NOMO-1 treated with dmso at 0.1 percent for 144 hours (cell line): ENCODE measurements around the gene ROPN1.
"Not testable (repeated sequence)": the region's sequence is repeated elsewhere in the genome, so short reads cannot be mapped to it uniquely, and the experiment has no call there.

Experiments
- DNase-seq: peaks from one replicate; lab custom pipeline; 2025; ENCODE audit not compliant: unreplicated experiment; lab: John Stamatoyannopoulos, UW

Gene ROPN1

GRCh38 chr3:123997543-123997942 lies 5.6 kb upstream of the ROPN1 start:
- no peak for DNase-seq

- DNase-seq, result no peak
These were observed 1.9 kb upstream of the ROPN1 start for GRCh38 chr3:123993818-123994217.

- DNase-seq, result no peak
These were observed 5.5 kb downstream of the ROPN1 start for GRCh38 chr3:123986427-123986826.

- no peak for DNase-seq
These were observed 7.0 kb downstream of the ROPN1 start for GRCh38 chr3:123984957-123985356.

DNA sequence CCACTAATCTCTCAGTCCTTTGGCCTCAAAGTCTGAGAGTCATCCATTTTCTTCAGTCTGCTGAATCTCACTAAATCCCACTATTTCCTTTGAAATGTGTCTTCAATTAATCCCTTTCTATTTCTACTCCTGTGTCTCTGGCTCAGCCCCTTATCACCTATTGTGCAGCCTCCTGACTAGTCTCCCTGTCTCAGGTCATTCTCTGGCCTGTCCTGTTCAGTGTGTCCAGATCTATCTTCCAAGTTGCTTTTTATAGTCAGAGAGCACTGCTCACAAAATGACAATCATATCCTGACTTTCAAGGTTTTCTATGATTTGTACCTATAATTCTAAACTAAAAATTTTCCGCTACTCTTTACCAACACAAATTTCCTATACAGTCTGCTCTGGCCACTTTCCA lies 7.6 kb downstream of the ROPN1 start:
- DNase-seq, result no peak

DNA sequence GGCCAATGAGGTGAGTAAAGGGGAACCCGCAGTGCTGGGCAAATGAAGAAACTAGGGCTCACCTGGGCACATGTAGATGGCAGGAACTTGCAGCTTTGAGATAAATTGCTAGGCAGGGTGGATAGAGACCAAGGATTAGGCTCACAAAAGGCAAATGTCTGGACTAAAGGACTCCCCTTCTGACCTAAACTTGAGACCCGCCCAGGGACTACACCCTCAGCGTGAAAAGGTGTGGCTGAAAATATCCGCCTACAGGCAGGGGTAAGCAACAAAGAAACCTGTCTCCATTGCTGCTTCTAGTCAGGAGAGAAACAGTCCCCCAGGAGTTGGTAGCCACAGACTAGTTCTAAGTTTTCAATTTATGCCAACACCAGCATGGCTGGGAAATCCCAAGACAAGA lies 10.6 kb downstream of the ROPN1 start:
- DNase-seq, result not testable (repeated sequence)

GRCh38 chr3:123980539-123980938 lies 11.4 kb downstream of the ROPN1 start:
- DNase-seq, result no peak

DNA sequence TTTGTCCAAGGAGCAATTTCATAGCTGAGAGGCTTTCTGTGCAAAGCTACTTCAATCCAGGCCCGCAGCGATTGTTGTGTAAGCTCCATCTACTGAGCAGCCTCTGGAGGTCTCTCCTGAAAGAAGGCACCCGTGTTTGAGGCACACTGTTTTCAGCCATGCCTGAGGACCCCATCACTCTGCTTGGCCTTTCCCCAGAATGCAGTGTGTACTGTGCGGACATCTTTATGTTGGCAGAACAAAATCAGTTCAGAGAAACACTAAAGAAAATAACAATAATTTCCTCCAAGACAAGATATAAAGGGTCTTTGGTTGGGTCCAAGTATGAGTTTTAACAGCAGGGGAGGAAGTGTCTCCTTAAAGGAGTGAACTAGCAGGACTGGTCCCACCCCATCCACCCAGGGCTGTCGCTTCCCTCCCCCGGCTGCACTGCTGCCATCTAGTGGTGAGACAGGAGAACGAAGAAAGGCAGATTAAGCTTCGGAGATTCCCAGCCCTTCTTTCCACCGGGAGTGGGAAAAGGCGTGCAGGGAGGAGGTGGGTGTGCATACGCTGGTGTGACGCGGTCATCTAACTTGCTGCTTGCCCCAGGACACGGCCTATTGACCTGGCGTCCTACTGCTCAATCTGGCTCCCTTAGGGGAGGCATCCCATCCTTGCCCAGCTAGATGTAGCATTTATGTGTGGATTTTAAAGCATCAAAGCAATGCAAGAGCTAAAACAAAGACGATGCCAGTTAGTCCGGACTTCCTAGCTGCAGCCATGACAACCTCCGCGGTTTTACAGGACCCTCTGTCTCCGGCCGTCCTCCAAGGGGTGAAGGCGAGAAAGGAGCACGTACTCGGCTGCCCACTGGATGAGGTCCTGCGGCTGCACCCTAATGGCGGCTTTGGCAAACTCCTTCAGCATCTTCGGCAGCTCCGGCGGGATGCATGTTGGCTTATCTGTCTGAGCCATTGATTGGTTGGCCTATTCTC lies 12.1 kb downstream of the ROPN1 start:
- DNase-seq, result peak; percentile 8

GRCh38 chr3:123976904-123977303 lies 15.0 kb downstream of the ROPN1 start:
- DNase-seq, result not testable (repeated sequence)

GRCh38 chr3:123976181-123976898 lies 15.6 kb downstream of the ROPN1 start:
- not testable (repeated sequence) for DNase-seq

DNA sequence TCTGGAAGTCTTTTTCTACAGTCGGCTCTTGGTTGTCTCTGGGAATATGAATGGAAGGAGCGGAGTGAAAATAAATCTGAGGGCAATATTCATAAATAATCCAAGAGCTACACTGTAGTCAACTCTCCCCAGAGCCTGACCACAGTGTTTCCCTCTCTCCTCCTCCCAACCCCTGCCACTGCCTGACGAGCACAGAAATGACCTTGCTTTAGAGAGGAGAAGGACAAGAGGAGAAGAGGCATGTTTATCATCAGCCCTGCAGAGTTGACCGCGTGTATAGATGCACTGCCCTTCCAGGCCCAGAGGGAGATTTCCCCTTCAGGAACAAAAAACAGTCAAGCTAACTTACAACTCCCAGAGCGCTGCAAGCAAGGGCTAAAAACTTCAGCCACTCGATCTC lies 16.9 kb downstream of the ROPN1 start:
- not testable (repeated sequence) for DNase-seq

GRCh38 chr3:123971406-123971805 lies 20.5 kb downstream of the ROPN1 start:
- DNase-seq, result no peak

DNA sequence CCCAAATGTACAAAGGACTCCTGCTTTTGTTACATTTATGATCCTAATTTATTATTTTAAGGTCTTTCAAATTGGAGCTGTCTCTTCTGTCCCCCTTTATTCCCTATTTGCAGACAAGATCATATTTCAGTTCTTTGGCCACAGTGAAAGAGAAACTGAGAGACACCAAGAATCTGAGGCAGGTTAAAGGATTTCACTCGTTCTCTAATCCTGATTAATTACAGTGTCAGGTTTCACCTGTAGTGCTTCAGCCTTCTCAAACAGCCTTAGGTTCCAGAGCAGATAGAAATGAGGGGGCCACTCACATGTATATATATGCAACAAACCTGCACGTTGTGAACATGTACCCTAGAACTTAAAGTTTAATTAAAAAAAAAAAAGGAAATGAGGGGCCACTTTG lies 24.7 kb downstream of the ROPN1 start:
- DNase-seq, result not testable (repeated sequence)

DNA sequence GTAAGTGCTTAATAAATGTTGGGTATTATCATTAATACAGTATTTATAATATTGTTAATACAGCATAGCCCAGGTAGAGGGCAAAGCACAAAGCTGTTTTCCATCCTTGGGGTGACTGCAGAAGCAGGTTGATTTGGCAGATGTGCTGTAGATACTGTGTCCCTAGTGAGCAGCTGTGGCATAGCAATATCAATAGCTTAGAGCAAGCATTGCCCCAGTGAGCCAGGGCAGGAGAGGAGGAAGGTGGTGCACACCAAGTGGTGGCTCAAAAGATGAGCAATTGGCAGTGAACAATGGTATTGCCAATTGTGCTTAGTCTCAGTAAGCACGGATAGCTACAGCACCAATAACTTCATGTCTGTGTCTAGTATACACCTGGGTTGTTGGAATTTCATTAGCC lies 25.1 kb downstream of the ROPN1 start:
- DNase-seq, result not testable (repeated sequence)

DNA sequence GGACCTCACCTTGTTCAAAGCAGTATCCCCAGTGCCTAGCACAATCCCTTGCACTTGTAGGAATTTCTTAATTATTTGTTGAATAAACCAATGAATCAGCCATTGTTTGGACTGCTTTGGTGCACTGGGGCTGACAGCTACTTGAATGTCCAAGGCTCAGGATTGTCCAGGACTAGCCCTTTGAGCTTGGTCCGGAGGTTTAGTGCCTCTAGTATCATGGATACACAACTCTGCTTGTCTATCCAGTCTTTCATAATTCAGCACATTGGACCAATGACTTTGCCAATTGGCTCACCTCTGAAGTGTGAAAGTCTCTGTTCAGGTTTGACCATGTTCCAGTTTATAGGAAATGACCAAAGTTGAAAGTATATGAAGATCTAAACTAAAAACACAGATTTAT lies 27.1 kb downstream of the ROPN1 start:
- DNase-seq, result not testable (repeated sequence)

DNA sequence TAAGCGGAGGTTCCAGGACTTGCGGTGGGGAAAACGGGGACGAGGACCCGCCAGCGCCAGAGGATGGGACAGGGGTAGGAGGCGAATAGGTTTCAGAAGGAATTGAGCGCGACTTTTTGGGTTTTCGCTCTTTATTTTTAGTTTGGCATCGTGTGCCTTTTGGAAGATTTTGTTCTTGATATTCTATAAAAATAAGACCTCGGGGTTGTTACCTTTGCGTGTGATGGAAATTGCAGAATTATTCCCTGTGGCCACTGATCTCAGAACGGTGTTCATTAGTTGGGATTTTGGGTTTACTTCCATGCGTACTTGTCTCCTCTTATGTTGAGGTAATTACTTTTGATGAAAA lies 30.4 kb downstream of the ROPN1 start:
- DNase-seq, result no peak

DNA sequence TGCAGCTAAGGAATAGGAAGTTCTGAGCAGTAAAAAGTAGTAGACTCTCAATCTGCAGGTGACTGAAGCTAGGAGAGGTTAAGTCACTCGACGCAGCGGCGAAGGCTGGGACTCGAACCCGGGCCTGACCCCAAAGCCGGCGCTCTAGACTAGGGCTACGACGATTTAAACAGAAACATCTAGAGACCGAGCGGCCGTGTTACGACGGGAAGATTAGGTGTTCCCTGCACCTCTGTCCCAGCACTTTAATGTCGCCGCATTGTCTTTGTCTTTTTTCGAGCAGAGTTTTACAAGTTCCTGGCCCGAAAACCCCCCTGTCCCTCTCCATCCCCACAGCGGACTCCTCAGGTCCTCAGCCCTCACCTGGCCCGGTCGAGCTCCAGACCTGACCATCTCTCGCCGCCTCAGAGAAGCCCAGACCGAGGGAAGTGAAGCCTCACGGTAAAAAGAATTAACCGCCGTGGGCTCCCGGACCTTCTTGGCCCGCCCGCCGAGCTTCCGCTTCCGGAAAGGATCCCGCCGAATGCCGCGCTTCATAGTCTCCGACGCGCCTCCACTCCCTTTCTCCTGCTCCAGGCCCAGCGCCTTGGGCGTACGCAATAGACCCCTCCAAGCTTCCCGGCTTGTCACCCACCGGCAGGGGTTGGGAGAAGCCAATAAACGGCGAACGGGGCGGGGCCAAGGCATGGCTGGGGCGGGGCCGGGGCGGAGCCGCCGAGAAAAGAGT lies 31.0 kb downstream of the ROPN1 start, which contains the start of gene CCDC14:
CCDC14 (minus strand) TSS at position 449 of the 727 bp plus-strand sequence; CDS start at position 393, 56 bp downstream.
- peak; percentile 93 for DNase-seq

DNA sequence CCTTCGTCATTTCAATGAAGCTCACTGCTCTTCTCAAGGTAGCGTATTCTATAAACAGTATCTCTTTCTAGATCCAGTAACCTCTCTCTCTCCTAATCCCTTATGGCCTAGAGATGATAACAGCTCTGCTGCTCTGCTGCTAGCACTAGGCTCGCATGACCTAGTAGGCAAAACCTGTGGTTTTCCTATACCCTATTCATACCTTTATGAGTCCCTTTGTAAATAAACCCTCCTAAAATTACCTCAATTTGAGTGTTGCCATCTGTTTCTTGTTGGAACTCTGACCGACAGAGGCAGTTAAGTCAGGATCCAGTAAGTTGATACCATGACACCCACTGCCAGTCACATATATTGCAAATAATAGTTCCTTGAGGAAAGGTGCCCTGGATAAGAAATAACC lies 38.2 kb downstream of the ROPN1 start:
- no peak for DNase-seq

- DNase-seq, result no peak
These were observed 38.9 kb downstream of the ROPN1 start for GRCh38 chr3:123952844-123953520.

DNA sequence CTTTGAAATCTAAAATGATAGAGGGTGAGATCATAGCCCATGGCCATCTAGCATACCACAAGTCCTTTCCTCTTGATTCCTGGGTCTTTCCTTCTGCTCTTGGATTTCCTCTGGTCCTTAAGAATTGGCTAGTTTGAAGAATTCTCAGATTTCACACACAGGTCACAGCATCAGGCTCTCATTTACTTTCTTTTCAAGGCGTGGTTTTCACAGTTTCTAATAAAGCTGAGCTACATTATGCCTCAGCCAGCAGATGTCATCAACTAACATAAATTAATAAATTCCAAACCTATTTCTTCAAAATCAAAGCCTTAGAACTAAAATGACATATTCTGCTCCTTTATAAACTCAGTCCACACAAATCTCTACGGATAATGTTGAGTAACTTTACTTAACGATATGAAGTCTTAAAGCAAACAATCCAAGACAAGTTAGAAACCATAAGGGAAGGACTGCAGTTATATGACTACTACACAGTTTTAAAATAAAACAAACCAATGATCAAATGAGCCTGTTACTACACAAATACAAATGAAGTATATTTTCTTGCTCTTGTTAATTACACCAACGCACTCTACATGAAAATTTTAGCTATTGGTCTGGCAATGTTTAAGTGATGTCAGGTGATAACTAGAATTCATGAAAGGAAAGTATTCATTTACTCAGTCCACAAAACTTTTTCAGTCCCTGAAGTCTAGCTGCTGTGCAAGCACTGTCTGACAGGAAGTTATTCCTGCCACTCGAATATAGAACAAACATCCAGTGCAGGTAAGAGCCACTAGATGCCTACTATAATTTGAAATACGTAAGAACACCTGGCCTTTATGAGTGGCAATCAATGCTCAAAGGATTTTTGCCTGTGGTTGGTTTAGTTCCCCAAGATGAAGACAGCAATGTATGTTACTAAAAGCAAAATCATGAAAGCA lies 40.1 kb downstream of the ROPN1 start:
- no peak for DNase-seq
